Astrocyte (in vitro differentiated cells and primary cell): ENCODE data around the gene CYRIA.

Experiments
- CTCF ChIP-seq: IDR thresholded peaks from 2 replicates; pipeline ENCODE4 v1.5.1; 2011; ENCODE audit warnings: low read depth, mild to moderate bottlenecking, inconsistent platforms, low read length, moderate library complexity; ENCODE audit not compliant: insufficient read depth
- EZH2 ChIP-seq: IDR thresholded peaks from 2 replicates; pipeline ENCODE4 v1.6.1; 2012; ENCODE audit warnings: mild to moderate bottlenecking, low read length, inconsistent platforms; ENCODE audit not compliant: insufficient read depth

GRCh38 chr2:16708173-16708572, 42.5 kb upstream of the CYRIA start:
- TF ChIP-seq CTCF (no peak), EZH2 (no peak)
